Smooth muscle cell (in vitro differentiated cells): ENCODE data around the gene PSMC5. TPM values are rescaled to one million over a fixed set of nuclear protein-coding genes. Genes with fewer than 3 reads are reported as not detected.

Source experiments
- DNase-seq: peaks from one replicate; lab custom pipeline; 2025; ENCODE audit not compliant: unreplicated experiment; lab: John Stamatoyannopoulos, UW
- H2AFZ ChIP-seq: fragments of 200-600 bp; sonication (generic); 2 replicates; pipeline ENCODE4 v1.6.0; 2016; ENCODE audit warnings: antibody characterized with exemption, low read depth, mild to moderate bottlenecking
- H3F3A ChIP-seq: fragments of 200-600 bp; sonication (generic); 2 replicates; pipeline ENCODE4 v1.6.0; 2017; ENCODE audit warnings: antibody characterized with exemption, low read depth
- H3K27ac ChIP-seq: fragments of 200-600 bp; sonication (generic); 2 replicates; pipeline ENCODE4 v1.5.1; 2016; ENCODE audit warnings: low read depth, mild to moderate bottlenecking
- H3K27me3 ChIP-seq: fragments of 200-600 bp; sonication (generic); 2 replicates; pipeline ENCODE4 v1.6.1; 2016; ENCODE audit warnings: low read depth, mild to moderate bottlenecking
- H3K36me3 ChIP-seq: fragments of 200-600 bp; sonication (generic); 2 replicates; pipeline ENCODE4 v1.5.1; 2016; ENCODE audit warnings: low read depth
- H3K4me1 ChIP-seq: fragments of 200-600 bp; sonication (generic); 2 replicates; pipeline ENCODE4 v1.5.1; 2016; ENCODE audit warnings: low read depth
- H3K4me2 ChIP-seq: fragments of 200-600 bp; sonication (generic); 2 replicates; pipeline ENCODE4 v1.6.0; 2016; ENCODE audit warnings: mild to moderate bottlenecking
- H3K4me3 ChIP-seq: fragments of 200-600 bp; sonication (generic); 2 replicates; pipeline ENCODE4 v1.5.1; 2016; ENCODE audit warnings: mild to moderate bottlenecking
- H3K79me2 ChIP-seq: fragments of 200-600 bp; sonication (generic); 2 replicates; pipeline ENCODE4 v1.6.0; 2016; ENCODE audit warnings: low read depth, mild to moderate bottlenecking
- H3K9ac ChIP-seq: fragments of 200-600 bp; sonication (generic); 2 replicates; pipeline ENCODE4 v1.6.0; 2016; ENCODE audit warnings: low read depth
- H3K9me3 ChIP-seq: fragments of 200-600 bp; sonication (generic); replicated peaks from 2 replicates; pipeline ENCODE4 v1.5.1; 2016; ENCODE audit warnings: low read depth
- H4K20me1 ChIP-seq: fragments of 200-600 bp; sonication (generic); 2 replicates; pipeline ENCODE4 v1.6.0; 2016; ENCODE audit warnings: low read depth
- WGBS: methylation state at CpG from one replicate; pipeline ENCODE4 v1.1.7; 2016; ENCODE audit warnings: low lambda C conversion rate; 5-methylcytosine and 5-hydroxymethylcytosine counted together
- polyA plus RNA-seq: library from polyadenylated mRNA; unstranded; fragments of >200 nt; fragmentation: Nextera tagmentation; extraction: Ambion mirVana; gene quantifications from 2 replicates; pipeline ENCODE4 v1.2.1, GENCODE V29; 2016
- total RNA-seq: library from RNA; depleted of rRNA; stranded (reverse); fragments of >200 nt; gene quantifications from 2 replicates; pipeline ENCODE4 v1.2.3, GENCODE V29; 2014
- TF ChIP-seq, protein P1 (sequence below): fragments of 200-600 bp; sonication (generic); IDR thresholded peaks from 2 replicates; pipeline ENCODE4 v1.5.1; 2017; ENCODE audit warnings: borderline replicate concordance, mild to moderate bottlenecking, antibody characterized with exemption; ENCODE audit not compliant: insufficient read depth, poor library complexity, severe bottlenecking

PSMC5 gene
- total and polyA plus RNA-seq, 2 experiments from 2014 or later: 46.2 to 132 TPM

DNA sequence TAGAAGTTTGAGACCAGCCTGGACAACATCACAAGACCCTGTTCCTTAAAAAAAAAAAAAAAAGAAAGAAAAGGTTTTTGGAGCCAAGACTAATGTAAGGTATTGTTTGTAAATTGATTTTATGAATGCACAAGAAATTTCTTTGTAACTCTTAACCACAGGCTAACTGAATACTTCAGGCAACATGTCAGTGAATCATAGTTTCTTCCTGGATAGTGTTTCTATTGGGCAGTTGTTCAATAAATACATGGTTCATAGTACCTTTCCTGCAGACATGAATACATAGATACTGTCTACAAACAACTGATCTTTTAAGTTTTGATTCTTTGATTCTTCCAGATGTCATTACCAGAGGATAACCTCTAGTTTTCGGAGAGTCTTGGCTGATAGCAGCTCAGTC lies 41.7 kb upstream of the PSMC5 start:
- Histone ChIP-seq H3K27me3 (no peaks in the 10 kb centered on the region), H3K4me3 (no peak overlapping the region), H3K36me3 (peaks cover 14% of the 10 kb centered on the region), H3K4me2 (no peak overlapping the region), H3K27ac (peak overlapping the region; percentile 12), H4K20me1 (peaks cover 100% of the 10 kb centered on the region), H3K9ac (no peak overlapping the region), H2AFZ (no peak overlapping the region), H3K79me2 (peaks cover 100% of the 10 kb centered on the region), H3K9me3 (no peaks in the 10 kb centered on the region), H3F3A (no peaks in the 10 kb centered on the region), H3K4me1 (no peaks in the 10 kb centered on the region)
- WGBS: 100% methylated on average over 1 of the region's 1 CpG
- TF ChIP-seq, protein P1, sequence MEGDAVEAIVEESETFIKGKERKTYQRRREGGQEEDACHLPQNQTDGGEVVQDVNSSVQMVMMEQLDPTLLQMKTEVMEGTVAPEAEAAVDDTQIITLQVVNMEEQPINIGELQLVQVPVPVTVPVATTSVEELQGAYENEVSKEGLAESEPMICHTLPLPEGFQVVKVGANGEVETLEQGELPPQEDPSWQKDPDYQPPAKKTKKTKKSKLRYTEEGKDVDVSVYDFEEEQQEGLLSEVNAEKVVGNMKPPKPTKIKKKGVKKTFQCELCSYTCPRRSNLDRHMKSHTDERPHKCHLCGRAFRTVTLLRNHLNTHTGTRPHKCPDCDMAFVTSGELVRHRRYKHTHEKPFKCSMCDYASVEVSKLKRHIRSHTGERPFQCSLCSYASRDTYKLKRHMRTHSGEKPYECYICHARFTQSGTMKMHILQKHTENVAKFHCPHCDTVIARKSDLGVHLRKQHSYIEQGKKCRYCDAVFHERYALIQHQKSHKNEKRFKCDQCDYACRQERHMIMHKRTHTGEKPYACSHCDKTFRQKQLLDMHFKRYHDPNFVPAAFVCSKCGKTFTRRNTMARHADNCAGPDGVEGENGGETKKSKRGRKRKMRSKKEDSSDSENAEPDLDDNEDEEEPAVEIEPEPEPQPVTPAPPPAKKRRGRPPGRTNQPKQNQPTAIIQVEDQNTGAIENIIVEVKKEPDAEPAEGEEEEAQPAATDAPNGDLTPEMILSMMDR: no peak
- no peak for DNase-seq

DNA sequence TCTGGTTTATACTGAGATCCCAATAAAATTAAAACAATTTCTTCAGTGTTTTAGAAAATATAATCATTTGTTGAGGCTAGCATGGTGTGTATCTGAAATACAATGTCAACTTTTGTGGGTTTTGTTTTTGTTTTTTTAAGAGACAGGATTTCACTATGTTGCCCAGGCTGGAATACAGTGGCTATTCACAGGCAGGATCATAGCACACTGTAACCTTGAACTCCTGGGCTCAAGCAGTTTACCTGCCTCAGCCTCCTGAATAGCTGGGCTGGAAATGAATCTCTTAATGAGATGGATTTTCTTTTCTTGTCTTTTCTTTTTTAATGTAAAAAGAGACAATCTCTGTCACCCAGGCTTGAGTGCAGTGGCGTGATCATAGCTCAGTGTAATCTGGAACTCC lies 41.1 kb upstream of the PSMC5 start:
- peak overlapping the region; percentile 12 for H3K27ac ChIP-seq
- H2AFZ ChIP-seq: no peak overlapping the region
- H3K4me2 ChIP-seq: no peak overlapping the region
- peaks cover 15% of the 10 kb centered on the region for H3K36me3 ChIP-seq
- peaks cover 100% of the 10 kb centered on the region for H3K79me2 ChIP-seq
- DNase-seq: no peak
- H3K27me3 ChIP-seq: no peaks in the 10 kb centered on the region
- TF ChIP-seq, protein P1: no peak
- H3F3A ChIP-seq: no peaks in the 10 kb centered on the region
- 100% methylated on average over 1 of the region's 1 CpG for WGBS
- no peaks in the 10 kb centered on the region for H3K4me1 ChIP-seq
- peaks cover 100% of the 10 kb centered on the region for H4K20me1 ChIP-seq
- H3K9me3 ChIP-seq: no peaks in the 10 kb centered on the region
- no peak overlapping the region for H3K9ac ChIP-seq
- H3K4me3 ChIP-seq: no peak overlapping the region

DNA sequence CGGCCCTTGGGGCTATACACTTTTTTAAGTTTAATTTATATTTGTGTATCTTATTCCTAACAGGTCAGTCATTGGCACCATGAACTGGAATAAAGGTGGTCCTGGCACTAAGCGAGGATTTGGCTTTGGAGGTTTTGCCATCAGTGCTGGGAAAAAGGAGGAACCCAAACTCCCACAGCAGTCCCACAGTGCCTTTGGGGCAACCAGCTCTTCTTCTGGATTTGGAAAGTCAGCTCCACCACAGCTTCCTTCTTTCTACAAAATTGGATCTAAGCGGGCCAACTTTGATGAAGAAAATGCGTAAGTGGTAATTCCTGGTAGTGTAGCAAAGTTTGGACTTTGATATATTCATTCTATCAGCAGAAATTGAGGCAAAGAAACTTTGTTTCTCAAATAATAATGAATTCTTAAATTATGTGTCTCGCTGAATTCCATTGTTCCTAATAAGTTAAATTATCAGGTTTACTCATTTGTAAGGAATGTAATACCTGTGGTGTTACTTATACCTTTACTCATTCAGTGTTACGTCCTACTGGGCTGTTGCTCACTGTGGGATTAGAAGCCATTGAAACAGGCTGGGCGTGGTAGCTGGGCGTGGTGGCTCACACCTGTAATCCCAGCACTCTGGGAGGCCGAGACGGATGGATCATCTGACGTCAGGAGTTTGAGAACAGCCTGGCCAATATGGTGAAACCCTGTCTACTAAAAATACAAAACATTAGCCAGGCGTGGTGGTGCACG lies 40.1 kb upstream of the PSMC5 start:
- Histone ChIP-seq H3K9ac (no peak overlapping the region), H3K27me3 (no peaks in the 10 kb centered on the region), H3K4me2 (no peak overlapping the region), H3K4me1 (no peaks in the 10 kb centered on the region), H4K20me1 (peaks cover 100% of the 10 kb centered on the region), H3K4me3 (no peak overlapping the region), H3F3A (no peaks in the 10 kb centered on the region), H3K79me2 (peaks cover 100% of the 10 kb centered on the region), H3K27ac (no peak overlapping the region), H3K36me3 (peaks cover 23% of the 10 kb centered on the region), H3K9me3 (no peaks in the 10 kb centered on the region), H2AFZ (no peak overlapping the region)
- TF ChIP-seq, protein P1: no peak
- WGBS: 93% methylated on average over 13 of the region's 13 CpGs
- no peak for DNase-seq

DNA sequence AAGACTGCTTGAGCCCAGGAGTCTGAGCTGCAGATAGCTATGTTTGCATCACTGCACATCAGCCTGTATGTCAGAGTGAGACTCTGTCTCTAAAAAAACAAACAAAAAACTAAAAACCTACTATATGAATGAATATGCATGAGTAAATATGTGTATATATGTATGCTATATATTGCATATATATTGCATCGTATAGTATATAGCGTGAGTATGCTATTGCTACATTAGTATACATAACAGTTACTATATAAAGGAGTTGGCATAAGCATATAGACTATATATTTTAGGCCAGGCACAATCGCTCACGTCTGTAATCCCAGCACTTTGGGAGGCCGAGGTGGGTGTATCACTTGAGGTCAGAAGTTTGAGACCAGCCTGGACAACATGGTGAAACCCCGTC lies 37.2 kb upstream of the PSMC5 start:
- H2AFZ ChIP-seq: no peak overlapping the region
- H3K4me2 ChIP-seq: no peak overlapping the region
- H3K79me2 ChIP-seq: peaks cover 98% of the 10 kb centered on the region
- H3K9ac ChIP-seq: no peak overlapping the region
- peaks cover 46% of the 10 kb centered on the region for H3K36me3 ChIP-seq
- H4K20me1 ChIP-seq: peaks cover 98% of the 10 kb centered on the region
- H3K9me3 ChIP-seq: no peaks in the 10 kb centered on the region
- no peak for DNase-seq
- no peak overlapping the region for H3K4me3 ChIP-seq
- no peaks in the 10 kb centered on the region for H3K27me3 ChIP-seq
- TF ChIP-seq, protein P1: no peak
- H3F3A ChIP-seq: no peaks in the 10 kb centered on the region
- no peak overlapping the region for H3K27ac ChIP-seq
- H3K4me1 ChIP-seq: no peaks in the 10 kb centered on the region
- 98% methylated on average over 6 of the region's 6 CpGs for WGBS
